22Rv1 (cell line): ENCODE measurements around the gene GPR65.

Experiments used
- H3K27ac ChIP-seq: fragments of 450-650 bp; 2 replicates; pipeline ENCODE4 v1.5.1; 2017
- ZFX ChIP-seq: fragments of 450-650 bp; IDR thresholded peaks from 2 replicates; pipeline ENCODE4 v1.6.1; 2017; ENCODE audit warnings: antibody characterized with exemption, borderline replicate concordance
- TF ChIP-seq, protein P1 (sequence below): fragments of 450-650 bp; IDR thresholded peaks from 2 replicates; pipeline ENCODE4 v1.5.1; 2017; ENCODE audit warnings: mild to moderate bottlenecking

GPR65 gene

DNA sequence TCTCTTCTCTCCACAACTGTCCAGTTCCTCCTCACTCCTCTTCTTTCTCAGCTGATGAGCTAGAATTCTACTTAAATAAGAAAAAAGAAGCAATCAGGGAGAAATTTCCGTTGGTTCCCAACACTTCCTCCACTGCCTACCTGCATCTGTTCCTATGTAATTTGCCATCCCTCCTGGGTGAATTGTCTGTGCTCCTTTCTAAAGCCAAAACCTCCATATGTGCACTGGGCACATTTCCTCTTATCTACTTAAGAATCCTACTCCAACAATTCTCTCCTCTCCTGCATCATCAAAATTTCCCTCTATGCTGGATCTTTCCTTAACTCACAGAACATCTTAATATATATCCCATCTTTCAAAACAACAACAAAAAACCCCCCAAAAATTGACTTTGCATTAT, 35.2 kb downstream of the GPR65 start:
- no peak overlapping the region for H3K27ac ChIP-seq
- TF ChIP-seq, protein P1, sequence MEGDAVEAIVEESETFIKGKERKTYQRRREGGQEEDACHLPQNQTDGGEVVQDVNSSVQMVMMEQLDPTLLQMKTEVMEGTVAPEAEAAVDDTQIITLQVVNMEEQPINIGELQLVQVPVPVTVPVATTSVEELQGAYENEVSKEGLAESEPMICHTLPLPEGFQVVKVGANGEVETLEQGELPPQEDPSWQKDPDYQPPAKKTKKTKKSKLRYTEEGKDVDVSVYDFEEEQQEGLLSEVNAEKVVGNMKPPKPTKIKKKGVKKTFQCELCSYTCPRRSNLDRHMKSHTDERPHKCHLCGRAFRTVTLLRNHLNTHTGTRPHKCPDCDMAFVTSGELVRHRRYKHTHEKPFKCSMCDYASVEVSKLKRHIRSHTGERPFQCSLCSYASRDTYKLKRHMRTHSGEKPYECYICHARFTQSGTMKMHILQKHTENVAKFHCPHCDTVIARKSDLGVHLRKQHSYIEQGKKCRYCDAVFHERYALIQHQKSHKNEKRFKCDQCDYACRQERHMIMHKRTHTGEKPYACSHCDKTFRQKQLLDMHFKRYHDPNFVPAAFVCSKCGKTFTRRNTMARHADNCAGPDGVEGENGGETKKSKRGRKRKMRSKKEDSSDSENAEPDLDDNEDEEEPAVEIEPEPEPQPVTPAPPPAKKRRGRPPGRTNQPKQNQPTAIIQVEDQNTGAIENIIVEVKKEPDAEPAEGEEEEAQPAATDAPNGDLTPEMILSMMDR = no peak
- TF ChIP-seq ZFX = no peak

DNA sequence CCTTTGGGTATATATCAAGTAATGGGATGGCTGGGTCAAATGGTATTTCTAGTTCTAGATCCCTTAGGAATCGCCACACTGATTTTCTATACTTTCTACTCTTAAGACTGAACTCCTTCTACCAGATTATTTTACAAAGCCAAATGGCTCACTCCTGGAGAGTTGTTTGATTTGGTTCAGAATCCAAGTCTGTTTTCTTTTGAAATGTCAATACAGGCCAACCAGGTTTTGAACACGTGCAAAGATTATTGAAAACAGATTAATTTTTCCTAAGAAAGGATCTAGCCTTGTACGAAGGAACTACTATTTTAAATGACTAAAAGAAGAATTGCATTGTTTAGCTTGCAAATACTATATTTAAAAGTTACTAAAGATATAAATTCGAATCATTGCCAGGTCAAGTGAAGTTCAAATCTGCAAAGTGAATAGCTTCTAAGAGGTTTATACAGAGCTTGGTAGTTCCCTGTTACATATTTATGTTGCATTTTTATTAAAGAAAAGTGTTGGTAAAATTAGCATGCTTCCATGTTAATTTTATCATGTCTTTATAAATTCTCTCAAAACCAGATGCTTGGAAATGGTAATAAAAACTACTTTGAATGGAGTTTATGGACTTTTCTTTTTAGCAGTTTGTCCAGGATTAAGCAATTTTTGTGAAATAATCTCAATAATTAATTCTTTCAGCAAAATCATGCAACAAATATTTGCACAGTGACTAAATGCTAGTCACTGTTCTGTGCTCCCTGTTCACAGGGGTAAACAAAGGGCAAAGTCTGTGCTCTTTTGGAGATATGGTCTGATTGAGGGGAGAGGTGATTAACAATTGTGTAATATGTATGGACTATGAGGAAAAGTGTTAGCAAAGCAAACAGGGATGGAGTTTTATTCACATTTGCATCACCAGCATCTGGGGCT, 38.9 kb downstream of the GPR65 start:
- H3K27ac ChIP-seq = peak overlapping the region; percentile 28; the same call in 1 of the 2 replicates
- TF ChIP-seq ZFX = no peak
- TF ChIP-seq, protein P1 = no peak

DNA sequence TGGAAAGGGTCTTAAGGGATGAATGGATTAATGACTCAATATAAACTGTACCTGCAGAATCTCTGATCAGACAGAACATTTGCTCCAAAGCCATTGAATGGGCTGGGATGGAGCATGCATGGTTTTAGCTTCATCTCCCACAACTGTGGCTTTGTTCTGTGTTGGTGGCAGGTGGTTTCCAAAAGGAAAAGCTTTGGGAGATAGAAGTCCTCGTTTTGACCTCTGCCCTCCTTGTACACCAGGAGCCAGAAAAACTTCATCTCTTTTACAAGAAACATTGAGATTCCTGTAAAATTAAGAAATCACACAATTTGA, 39.5 kb downstream of the GPR65 start:
- 0 out of 2 replicates have a peak overlapping the region, but pooled peaks have one; percentile 28 for H3K27ac ChIP-seq
- TF ChIP-seq ZFX = no peak
- TF ChIP-seq, protein P1 = no peak

DNA sequence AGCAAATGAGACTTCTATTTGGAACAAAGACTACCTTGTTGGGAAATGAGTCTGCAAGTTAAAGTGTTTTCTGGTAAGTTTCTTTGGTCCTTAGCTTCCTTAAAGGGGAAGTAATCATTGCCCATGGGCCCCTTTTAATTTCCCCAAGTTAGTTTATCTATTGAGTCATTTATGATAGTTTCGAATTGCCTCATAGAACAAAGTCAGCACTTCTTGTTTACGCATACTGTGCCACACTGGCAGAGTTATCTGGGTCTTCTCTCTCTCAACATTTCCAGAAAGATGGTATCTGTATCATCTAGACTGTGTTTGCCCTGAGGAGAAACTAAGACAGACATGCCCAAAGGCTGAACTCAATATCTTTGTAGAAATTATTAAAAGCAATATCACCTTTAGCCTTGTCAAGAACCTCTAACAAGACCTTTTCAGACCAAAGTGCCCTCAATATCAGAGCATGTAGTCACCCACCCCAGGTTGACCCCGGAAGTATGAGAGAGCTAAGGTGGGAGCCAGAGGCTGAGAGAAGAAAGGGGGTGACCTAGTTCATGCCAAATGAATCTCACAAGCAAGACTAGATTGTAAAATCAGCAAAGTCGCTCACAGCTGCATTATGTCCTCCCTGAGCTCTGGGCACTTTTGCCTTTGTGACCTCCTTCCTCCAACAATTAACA, 40.0 kb downstream of the GPR65 start:
- no peak for TF ChIP-seq ZFX
- TF ChIP-seq, protein P1 = no peak
- no peak overlapping the region for H3K27ac ChIP-seq

DNA sequence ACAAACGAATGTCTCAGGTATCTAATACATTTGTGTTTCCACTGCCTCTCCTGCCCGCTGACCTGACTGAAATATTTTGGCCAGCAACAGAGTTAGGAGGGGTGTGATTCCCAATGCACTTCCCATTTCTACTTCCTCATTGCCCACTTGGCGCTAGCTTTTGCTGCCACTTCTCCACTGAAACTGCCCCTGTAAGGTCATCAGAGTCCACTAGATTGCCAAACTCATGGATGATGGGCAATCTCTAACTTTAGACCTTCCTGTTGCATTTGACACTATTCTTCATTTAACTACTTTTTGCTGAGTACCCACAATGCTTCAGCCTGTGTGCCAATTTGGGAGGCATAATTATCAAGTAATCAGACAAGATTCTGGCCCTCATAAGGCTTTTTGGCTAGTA, 40.8 kb downstream of the GPR65 start:
- H3K27ac ChIP-seq = no peak overlapping the region
- TF ChIP-seq, protein P1 = no peak
- no peak for TF ChIP-seq ZFX

DNA sequence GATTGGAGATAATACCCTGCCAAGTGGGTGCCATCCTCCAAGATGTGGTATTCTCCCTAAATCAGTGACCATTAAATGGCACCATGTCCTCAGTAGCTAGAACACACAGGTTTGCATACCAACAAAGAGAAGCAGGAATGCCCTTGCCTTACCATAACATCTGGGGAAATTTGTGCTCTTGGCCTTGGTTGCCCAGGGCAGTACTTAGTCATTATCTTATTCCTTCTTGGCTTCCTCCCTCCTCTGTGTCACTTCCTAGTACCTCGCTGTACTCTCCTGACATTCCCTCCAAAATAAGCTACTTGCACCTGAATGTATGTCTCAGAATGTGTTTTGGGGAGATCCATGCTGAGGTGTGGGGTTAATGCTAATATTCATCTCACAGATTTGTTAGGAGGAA, 43.4 kb downstream of the GPR65 start:
- TF ChIP-seq, protein P1 = no peak
- TF ChIP-seq ZFX = no peak
- no peak overlapping the region for H3K27ac ChIP-seq

DNA sequence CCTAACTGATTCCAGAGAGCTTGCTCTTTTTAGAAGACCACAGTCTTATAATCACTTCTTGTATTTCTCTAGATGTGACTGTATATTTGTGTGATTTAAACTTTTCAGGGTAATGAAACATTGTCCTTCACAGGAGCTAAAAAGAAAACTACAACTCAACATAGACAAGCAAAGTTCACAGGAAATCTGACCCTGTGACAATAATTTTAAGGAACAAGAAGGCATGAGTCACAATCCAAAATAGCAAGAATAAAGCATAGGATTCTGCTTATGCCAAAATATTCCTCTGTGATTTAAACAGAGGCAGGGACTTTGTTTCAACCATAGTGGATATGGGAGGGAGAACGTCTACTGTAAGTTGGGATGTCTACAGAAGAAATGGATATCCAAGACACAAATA, 44.3 kb downstream of the GPR65 start:
- H3K27ac ChIP-seq = no peak overlapping the region

More for the DNA sequence above, 44.3 kb downstream of the GPR65 start:
- TF ChIP-seq, protein P1 = no peak
- no peak for TF ChIP-seq ZFX
